B cell (primary cell): Measurements from ENCODE around the gene ENOX1. TPM values are rescaled to one million over a fixed set of nuclear protein-coding genes. Genes with fewer than 3 reads are reported as not detected.

ENCODE experiments used
- ATAC-seq: fragments of 200-7000 bp; cut with Tn5 transposase; one replicate; pipeline ENCODE4 v1.10.0; 2021; ENCODE audit warnings: low read depth, mild to moderate bottlenecking, moderate number of reproducible peaks, moderate library complexity
- CTCF ChIA-PET: fragments of 350-600 bp; sonication (Branson Sonifier 250); formaldehyde crosslinking; loops from one replicate; lab custom pipeline; 2021; ENCODE audit warnings: antibody characterized with exemption, inconsistent platforms; lab: Charles Lee
- POLR2A ChIA-PET: fragments of 350-600 bp; sonication (Branson Sonifier 250); formaldehyde crosslinking; loops from one replicate; lab custom pipeline; 2021; ENCODE audit warnings: antibody characterized with exemption; lab: Charles Lee
- DNase-seq: peaks from one replicate; pipeline ENCODE4 v3.0.0; 2013
- H2AFZ ChIP-seq: 2 replicates; pipeline ENCODE4 v1.6.1; 2012; ENCODE audit warnings: mild to moderate bottlenecking, low read depth, low read length; ENCODE audit not compliant: insufficient read depth, poor library complexity, severe bottlenecking
- H3K27ac ChIP-seq, 2 donors: 1 replicate in 1 of 2; 2 replicates in 1 of 2; pipeline ENCODE4 v1.5.1; 2012 to 2013; ENCODE audit warnings: low read length in 2 of 2, mild to moderate bottlenecking in 2 of 2, moderate library complexity in 1 of 2
- H3K27me3 ChIP-seq, 4 experiments: fragments of 200-600 bp in 1 of 4; sonication (generic) in 1 of 4; replicated peaks in 1 of 4; 1 replicate in 2 of 4; 2 replicates in 2 of 4; pipeline versions ENCODE4 v1.6.1 to v1.7.0; 2013 to 2016; ENCODE audit warnings: low read length in 3 of 4, mild to moderate bottlenecking in 2 of 4, mixed read lengths in 1 of 4, moderate library complexity in 1 of 4; ENCODE audit not compliant: insufficient read depth in 4 of 4, control insufficient read depth in 3 of 4; ENCODE audit errors: control extremely low read depth in 1 of 4
- H3K36me3 ChIP-seq, 2 experiments: replicated peaks in 1 of 2; 1 replicate in 1 of 2; 2 replicates in 1 of 2; pipeline versions ENCODE4 v1.6.1 to v1.7.1; 2013; ENCODE audit warnings: low read length in 1 of 2; ENCODE audit not compliant: insufficient read depth in 2 of 2, control insufficient read depth in 1 of 2; ENCODE audit errors: control extremely low read depth in 1 of 2, extremely low read depth in 1 of 2
- H3K4me1 ChIP-seq, 2 donors: fragments of 200-600 bp in 1 of 2; sonication (generic) in 1 of 2; 1 replicate in 1 of 2; 2 replicates in 1 of 2; pipeline versions ENCODE4 v1.5.1 to v1.6.1; 2013 to 2017; ENCODE audit warnings: low read length in 2 of 2; ENCODE audit not compliant: control insufficient read depth in 2 of 2, insufficient read depth in 2 of 2
- H3K4me2 ChIP-seq: replicated peaks from 2 replicates; pipeline ENCODE3; 2012; ENCODE audit warnings: mild to moderate bottlenecking, low read depth, low read length; ENCODE audit not compliant: poor library complexity, severe bottlenecking
- H3K4me3 ChIP-seq, 5 experiments: fragments of 200-600 bp in 1 of 5; sonication (generic) in 1 of 5; 1 replicate in 3 of 5; 2 replicates in 2 of 5; pipeline versions ENCODE4 v1.5.1 to v1.7.0; 2011 to 2016; ENCODE audit warnings: low read length in 4 of 5, mild to moderate bottlenecking in 4 of 5, low read depth in 2 of 5, control low read depth in 1 of 5, moderate library complexity in 1 of 5; ENCODE audit not compliant: insufficient read depth in 1 of 5; ENCODE audit errors: control extremely low read depth in 1 of 5, extremely low read depth in 1 of 5
- H3K79me2 ChIP-seq: fragments of 200-600 bp; sonication (generic); one replicate; pipeline ENCODE4 v1.6.0; 2016; ENCODE audit warnings: low read length; ENCODE audit not compliant: control insufficient read depth, insufficient read depth
- H3K9ac ChIP-seq: fragments of 200-600 bp; sonication (generic); 2 replicates; pipeline ENCODE4 v1.6.1; 2017; ENCODE audit warnings: mild to moderate bottlenecking, low read length, moderate library complexity
- H3K9me3 ChIP-seq, 3 donors: one replicate each; pipeline versions ENCODE4 v1.6.1 to v1.7.1; 2013; ENCODE audit warnings: low read length in 2 of 3; ENCODE audit not compliant: control insufficient read depth in 2 of 3, insufficient read depth in 1 of 3; ENCODE audit errors: control extremely low read depth in 1 of 3
- H4K20me1 ChIP-seq: 2 replicates; pipeline ENCODE4 v1.6.0; 2012; ENCODE audit warnings: mild to moderate bottlenecking, low read length; ENCODE audit not compliant: insufficient read depth, control insufficient read depth, poor library complexity, severe bottlenecking
- H3K27ac Mint-ChIP-seq: one replicate; pipeline ENCODE4 v1.8.0; 2021; ENCODE audit warnings: mixed read lengths
- H3K27me3 Mint-ChIP-seq: one replicate; pipeline ENCODE4 v1.8.0; 2021; ENCODE audit warnings: mixed read lengths
- H3K4me1 Mint-ChIP-seq: one replicate; pipeline ENCODE4 v1.8.0; 2021; ENCODE audit warnings: mixed read lengths
- H3K4me3 Mint-ChIP-seq: one replicate; pipeline ENCODE4 v1.8.0; 2021; ENCODE audit warnings: mixed read lengths
- H3K9me3 Mint-ChIP-seq: one replicate; pipeline ENCODE4 v1.8.0; 2022; ENCODE audit warnings: mixed read lengths; ENCODE audit not compliant: insufficient read depth
- EZH2 ChIP-seq: IDR thresholded peaks from 2 replicates; pipeline ENCODE4 v1.6.1; 2012; ENCODE audit warnings: borderline replicate concordance, low read depth, mild to moderate bottlenecking, moderate library complexity, low read length; ENCODE audit not compliant: insufficient read depth, poor library complexity, severe bottlenecking
- WGBS: methylation state at CpG from one replicate; pipeline ENCODE4 v1.1.5; 2013; ENCODE audit warnings: missing lambda C conversion rate; ENCODE audit not compliant: insufficient coverage; 5-methylcytosine and 5-hydroxymethylcytosine counted together
- intact Hi-C: fragments of 100-400 bp; cut with micrococcal nuclease; formaldehyde crosslinking; loops from one replicate; pipeline ENCODE4 v1.10.0; 2022
- polyA plus RNA-seq: library from polyadenylated mRNA; depleted of rRNA; stranded (reverse); fragments of >200 nt; gene quantifications from 2 replicates; pipeline ENCODE4 v1.2.3, GENCODE V29; 2012
- total RNA-seq, 2 donors: library from RNA; stranded (reverse); fragments of 120-200 nt in 1 of 2; gene quantifications; 1 replicate in 1 of 2; 2 replicates in 1 of 2; pipeline versions ENCODE4 v1.2.3 to v1.2.4, GENCODE V29; 2013 to 2022
- TF ChIP-seq, protein P1 (sequence below): fragments of 200-600 bp; IDR thresholded peaks from one replicate; pipeline ENCODE4 v1.8.0; 2022; ENCODE audit warnings: antibody characterized with exemption, mild to moderate bottlenecking

Gene ENOX1
- total and polyA plus RNA-seq, 2 donors (not counting 1 experiment from before 2014, with no cell fraction given), result not detected

DNA sequence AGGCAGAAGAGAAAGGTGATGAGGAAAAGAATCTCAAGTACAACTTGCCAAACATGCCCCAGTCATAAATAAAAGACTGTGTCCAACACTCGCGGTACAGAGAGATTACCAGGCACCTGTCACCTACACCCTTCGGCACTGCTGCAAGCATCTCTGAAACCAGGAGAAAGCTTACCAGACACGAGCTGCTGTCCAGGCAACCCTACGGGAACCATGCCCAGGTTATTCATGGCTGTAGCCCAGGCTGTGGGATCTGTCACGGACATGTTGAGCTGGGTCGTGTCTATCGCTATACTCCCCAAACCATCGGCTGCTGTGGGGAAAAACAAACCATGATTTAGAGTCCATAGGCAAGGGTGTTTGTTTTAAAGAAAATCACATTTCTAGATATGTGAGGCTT, 375.0 kb downstream of the ENOX1 start:
- Histone ChIP-seq H3K4me3 (no peak overlapping the region), H3K79me2 (no peaks in the 10 kb centered on the region), H3K27me3 (peaks cover 0 to 4% (median 0%) of the 10 kb centered on the region in 4 experiments), H4K20me1 (no peaks in the 10 kb centered on the region), H3K36me3 (no peaks in the 10 kb centered on the region), H3K9me3 (peaks cover 0 to 4% (median 0%) of the 10 kb centered on the region in 3 donors), H3K9ac (no peak overlapping the region), H3K4me1 (no peaks in the 10 kb centered on the region), H3K4me2 (no peak overlapping the region), H3K27ac (no peak overlapping the region), H2AFZ (no peak overlapping the region)
- 91% methylated on average over 5 of the region's 9 CpGs for WGBS
- no peaks in the 10 kb centered on the region for H3K4me1 Mint-ChIP-seq
- DNase-seq (no peak), ATAC-seq (no peak)
- peaks cover 11% of the 10 kb centered on the region for H3K27me3 Mint-ChIP-seq
- TF ChIP-seq, protein P1, sequence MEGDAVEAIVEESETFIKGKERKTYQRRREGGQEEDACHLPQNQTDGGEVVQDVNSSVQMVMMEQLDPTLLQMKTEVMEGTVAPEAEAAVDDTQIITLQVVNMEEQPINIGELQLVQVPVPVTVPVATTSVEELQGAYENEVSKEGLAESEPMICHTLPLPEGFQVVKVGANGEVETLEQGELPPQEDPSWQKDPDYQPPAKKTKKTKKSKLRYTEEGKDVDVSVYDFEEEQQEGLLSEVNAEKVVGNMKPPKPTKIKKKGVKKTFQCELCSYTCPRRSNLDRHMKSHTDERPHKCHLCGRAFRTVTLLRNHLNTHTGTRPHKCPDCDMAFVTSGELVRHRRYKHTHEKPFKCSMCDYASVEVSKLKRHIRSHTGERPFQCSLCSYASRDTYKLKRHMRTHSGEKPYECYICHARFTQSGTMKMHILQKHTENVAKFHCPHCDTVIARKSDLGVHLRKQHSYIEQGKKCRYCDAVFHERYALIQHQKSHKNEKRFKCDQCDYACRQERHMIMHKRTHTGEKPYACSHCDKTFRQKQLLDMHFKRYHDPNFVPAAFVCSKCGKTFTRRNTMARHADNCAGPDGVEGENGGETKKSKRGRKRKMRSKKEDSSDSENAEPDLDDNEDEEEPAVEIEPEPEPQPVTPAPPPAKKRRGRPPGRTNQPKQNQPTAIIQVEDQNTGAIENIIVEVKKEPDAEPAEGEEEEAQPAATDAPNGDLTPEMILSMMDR, result no peak
- no peak for TF ChIP-seq EZH2
- ChIA-PET CTCF (no interaction called here), POLR2A (no interaction called here)
- H3K27ac Mint-ChIP-seq, result no peak overlapping the region
- intact Hi-C loops, result no loop called here
- no peak overlapping the region for H3K4me3 Mint-ChIP-seq
- no peaks in the 10 kb centered on the region for H3K9me3 Mint-ChIP-seq

DNA sequence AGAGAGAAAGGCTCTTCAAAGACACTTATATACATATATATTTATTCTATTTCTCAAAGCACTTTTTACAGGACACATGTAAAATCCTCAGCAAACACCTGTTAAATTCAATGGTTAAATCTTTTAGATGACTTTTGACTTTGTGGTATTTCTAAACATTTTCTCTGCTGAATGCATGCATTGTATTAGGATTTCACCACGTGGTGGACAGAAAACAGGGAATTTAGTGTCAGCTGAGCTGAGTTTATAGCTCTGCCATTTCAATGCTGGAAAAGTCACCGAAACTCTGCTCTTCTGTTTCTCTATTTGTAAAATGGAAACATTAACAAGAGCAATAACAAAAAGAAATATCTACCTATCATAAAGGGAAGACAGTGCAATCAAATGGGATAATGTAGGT, 375.6 kb downstream of the ENOX1 start:
- TF ChIP-seq, protein P1, result no peak
- TF ChIP-seq EZH2, result no peak
- DNase-seq (no peak), ATAC-seq (no peak)
- H3K9me3 ChIP-seq, result peaks cover 0 to 4% (median 0%) of the 10 kb centered on the region in 3 donors
- intact Hi-C loops, result no loop called here
- H3K36me3 ChIP-seq, result no peaks in the 10 kb centered on the region
- no peak overlapping the region for H3K4me2 ChIP-seq
- peaks cover 0 to 4% (median 0%) of the 10 kb centered on the region in 4 experiments for H3K27me3 ChIP-seq
- Mint-ChIP-seq H3K27me3 (peaks cover 11% of the 10 kb centered on the region), H3K9me3 (no peaks in the 10 kb centered on the region), H3K27ac (no peak overlapping the region), H3K4me1 (no peaks in the 10 kb centered on the region), H3K4me3 (no peak overlapping the region)
- no peak overlapping the region for H2AFZ ChIP-seq
- no peak overlapping the region for H3K9ac ChIP-seq
- ChIA-PET CTCF (no interaction called here), POLR2A (no interaction called here)
- H3K4me3 ChIP-seq, result no peak overlapping the region
- H4K20me1 ChIP-seq, result no peaks in the 10 kb centered on the region
- H3K27ac ChIP-seq, result no peak overlapping the region
- no peaks in the 10 kb centered on the region for H3K4me1 ChIP-seq
- H3K79me2 ChIP-seq, result no peaks in the 10 kb centered on the region
- WGBS, result no CpG with 5 or more reads among the region's 2 CpGs
